Hematopoietic multipotent progenitor cell treated with erythropoietin and hydrocortisone succinate and interleukin-3 and kit ligand, for 17 days (in vitro differentiated cells): ENCODE results near the gene FBXW4.

Experiments used
- DNase-seq: peaks from one replicate; pipeline ENCODE4 v3.0.0-alpha.2; 2015; ENCODE audit warnings: low spot score

Gene FBXW4

DNA sequence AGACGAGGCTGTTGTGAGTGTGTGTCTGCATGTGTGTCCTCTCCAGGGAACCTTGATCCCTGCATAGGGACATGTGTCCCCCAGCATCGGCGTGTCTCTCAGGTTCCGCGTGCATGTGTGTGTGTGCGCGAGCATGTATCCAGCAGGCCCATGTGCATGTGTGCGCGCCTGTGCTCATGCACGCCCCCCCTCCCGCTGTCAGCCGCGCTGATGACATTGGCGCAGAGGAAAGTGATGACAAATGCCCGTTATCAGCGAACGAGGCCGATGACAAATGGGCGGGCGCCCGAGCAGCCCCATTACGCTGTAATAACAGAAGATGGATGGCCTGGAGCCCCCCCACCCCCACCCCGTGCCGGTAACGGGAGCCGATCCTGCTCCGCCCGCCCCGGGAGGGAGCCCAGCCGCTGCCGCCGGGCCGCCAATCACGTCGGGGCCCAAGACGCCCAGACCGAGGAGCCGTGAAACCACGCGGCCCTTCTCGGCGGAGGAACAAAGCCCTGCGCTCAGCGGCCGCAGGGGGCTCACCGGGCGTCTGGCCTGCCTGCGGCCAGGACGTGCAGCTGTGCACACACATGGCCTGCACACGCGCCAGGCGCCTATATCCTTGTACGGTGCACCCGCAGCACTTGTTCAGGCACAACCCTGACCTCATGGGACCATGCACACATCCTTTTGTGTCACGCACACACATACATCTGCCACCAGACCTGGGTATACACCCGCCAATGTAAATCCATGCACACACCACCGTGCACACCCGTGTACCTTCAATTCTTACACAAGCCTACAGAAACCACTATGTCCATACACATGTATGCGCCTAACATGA lies 128.4 kb downstream of the FBXW4 start:
- DNase-seq, result no peak

DNA sequence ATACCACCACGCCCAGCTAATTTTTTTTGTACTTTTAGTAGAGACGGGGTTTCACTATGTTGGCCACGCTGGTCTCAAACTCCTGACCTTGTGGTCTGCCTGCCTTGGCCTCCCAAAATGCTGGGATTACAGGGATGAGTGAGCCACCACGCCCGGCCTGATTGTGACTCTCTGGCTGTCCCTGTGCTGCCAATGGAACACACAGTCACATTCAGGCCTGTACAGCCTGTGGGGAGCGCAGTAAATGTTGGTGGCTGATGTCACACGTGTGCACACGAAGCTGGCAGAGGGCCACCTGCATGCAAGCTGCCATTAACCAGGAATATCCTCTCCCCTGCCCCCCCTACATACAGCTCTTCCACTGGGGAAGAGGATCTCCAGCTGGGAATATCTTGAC lies 129.0 kb downstream of the FBXW4 start:
- DNase-seq, result no peak

DNA sequence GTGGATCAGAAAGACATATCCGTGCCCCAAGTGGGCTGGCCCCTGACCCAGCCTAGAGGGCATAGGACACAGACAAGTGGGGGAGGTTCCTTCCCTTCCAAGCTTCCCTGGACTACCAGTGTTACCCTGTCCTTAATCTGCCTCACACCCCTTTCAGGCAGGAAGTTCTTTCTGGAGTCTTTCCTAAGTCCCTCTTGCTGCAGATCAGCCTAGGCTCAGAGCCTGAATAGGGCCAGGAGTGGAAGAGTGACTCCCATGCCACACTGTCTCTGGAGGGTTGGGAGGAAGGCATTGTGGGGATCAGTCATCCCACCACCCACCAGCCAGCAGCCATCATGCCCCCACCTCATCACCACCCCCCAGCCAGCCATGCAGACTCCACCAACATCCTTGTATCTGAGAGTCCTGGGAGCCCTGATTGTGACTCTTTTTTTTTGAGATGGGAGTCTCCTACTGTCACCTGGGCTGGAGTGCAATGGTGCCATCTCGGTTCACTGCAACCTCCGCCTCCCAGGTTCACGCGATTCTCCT lies 129.5 kb downstream of the FBXW4 start:
- no peak for DNase-seq

- no peak for DNase-seq
Measured at GRCh38 chr10:101564490-101564991, 130.4 kb downstream of the FBXW4 start.

GRCh38 chr10:101563497-101564040 lies 131.4 kb downstream of the FBXW4 start:
- DNase-seq, result no peak

DNA sequence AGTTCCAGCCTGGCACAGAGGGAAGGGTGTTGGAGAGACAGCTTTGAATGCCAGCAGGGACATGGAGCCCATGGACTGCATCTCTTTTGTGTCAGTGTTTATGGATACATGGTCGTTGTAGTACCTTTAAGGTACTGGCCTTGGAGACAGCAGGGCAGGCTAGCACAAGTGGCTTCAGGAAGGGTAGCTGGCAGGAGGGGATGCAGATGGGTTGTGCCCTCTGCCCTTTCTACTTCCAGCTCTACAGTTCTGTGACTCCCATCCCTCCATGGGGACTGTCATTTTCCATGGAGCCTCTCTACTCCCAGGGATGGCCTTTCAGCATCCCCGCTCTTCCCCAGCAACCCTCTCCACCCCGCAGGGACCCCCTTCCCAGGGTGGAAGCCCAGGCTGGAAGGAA lies 132.0 kb downstream of the FBXW4 start:
- DNase-seq, result no peak

DNA sequence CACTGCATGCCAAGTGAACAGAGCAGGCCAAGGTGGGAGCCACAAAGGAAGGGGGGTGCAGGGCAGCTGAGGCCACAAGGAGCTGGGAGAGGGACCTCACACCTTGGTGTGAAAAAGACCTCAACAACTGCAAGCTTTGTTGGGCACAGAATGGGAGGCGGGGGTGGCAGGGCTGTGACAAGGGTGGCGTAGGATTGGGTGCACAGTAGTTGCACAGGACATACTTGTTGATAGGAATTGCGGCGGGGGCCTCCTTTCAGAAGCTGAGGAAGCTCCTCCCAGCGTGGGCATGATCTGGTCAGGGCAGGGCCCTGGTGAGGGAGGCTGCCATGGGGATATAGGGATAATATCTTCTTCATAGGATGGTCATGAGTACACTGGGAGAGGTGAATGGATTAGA lies 132.7 kb downstream of the FBXW4 start:
- DNase-seq, result no peak

- no peak for DNase-seq
Measured at GRCh38 chr10:101561068-101561915, 133.7 kb downstream of the FBXW4 start.
